ENCODE data around the gene CCL13. TPM values are rescaled to one million over a fixed set of nuclear protein-coding genes. Genes with fewer than 3 reads are reported as not detected.
A peak's percentile ranks its signal among the peaks of the same experiment; 100 is the strongest.

Gene CCL13
- polyA plus RNA-seq, 1 experiment = 0.22 TPM

DNA sequence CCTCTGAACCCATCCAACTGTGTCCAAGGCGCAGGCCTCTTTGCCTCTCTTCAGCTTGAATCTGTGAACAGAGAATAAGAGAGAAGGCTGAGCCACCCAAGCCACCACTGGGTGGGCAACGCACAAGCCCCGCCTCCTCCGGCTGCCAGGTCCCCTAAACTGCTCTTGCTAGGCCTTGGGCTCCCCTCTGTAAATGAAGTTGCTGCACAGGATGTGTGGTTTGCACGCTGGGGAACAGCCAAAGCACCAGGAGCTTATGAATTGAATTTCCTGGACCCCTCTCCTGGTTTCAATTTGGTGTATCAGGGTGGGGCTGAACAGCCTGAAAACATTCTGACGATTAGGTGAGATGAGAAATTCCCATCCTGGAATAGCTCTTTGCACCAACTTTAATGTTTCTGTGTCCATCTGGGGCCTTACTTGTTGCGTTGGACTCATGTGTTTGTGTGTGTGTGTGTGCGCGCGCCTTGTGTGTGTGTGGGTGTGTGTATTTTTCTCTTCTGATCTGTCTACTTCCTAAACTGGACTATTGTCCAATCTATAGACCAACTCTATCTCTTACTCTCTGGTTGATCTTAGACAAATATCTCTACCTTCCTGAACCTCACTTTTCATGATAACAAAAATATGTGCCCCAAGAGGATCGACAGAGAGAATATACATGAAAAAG, 4.5 kb downstream of the CCL13 start:
- H3K36me3 ChIP-seq (ENCODE audit: control insufficient read depth, insufficient read depth, low read length) = no peaks in the 10 kb centered on the region
- ChIA-PET POLR2A (no interaction called here), CTCF (interaction anchor here (0.6 to 14.0 kb wide), 61 partner anchors 8 to 592 kb away, joined by 3 to 512 read pairs (median 5); partner anchors contain the start of genes CCL11, CCL2, CCL7 and CCL8)
- no peak for TF ChIP-seq CTCF (IDR thresholded peaks at IDR 0.05; ENCODE audit: insufficient read depth, low read depth, low read length)
- DNase-seq (ENCODE audit: low read depth) = no peak
- H3K4me3 ChIP-seq (ENCODE audit: low read depth, low read length) = no peak overlapping the region
- H3K27me3 ChIP-seq (ENCODE audit: control insufficient read depth, insufficient read depth, low read length) = 0 out of 2 replicates have a peak, but pooled peaks cover 3% of the 10 kb centered on the region

- Histone ChIP-seq H3K27me3 (ENCODE audit: control insufficient read depth, insufficient read depth, low read length) (peaks cover 4% of the 10 kb centered on the region; the same call in 1 of the 2 replicates), H3K4me3 (ENCODE audit: low read depth, low read length) (no peak overlapping the region), H3K36me3 (ENCODE audit: control insufficient read depth, insufficient read depth, low read length) (no peaks in the 10 kb centered on the region)
- TF ChIP-seq CTCF (IDR thresholded peaks at IDR 0.05; ENCODE audit: insufficient read depth, low read depth, low read length) = peak; percentile 100
- DNase-seq (ENCODE audit: low read depth) = no peak
- ChIA-PET POLR2A (no interaction called here), CTCF (interaction anchor here (0.6 to 14.0 kb wide), 68 partner anchors 8 to 593 kb away, joined by 3 to 512 read pairs (median 5); partner anchors contain the start of genes CCL11, CCL2, CCL7 and CCL8)
Measured at GRCh38 chr17:34361478-34362061, 5.3 kb downstream of the CCL13 start.

DNA sequence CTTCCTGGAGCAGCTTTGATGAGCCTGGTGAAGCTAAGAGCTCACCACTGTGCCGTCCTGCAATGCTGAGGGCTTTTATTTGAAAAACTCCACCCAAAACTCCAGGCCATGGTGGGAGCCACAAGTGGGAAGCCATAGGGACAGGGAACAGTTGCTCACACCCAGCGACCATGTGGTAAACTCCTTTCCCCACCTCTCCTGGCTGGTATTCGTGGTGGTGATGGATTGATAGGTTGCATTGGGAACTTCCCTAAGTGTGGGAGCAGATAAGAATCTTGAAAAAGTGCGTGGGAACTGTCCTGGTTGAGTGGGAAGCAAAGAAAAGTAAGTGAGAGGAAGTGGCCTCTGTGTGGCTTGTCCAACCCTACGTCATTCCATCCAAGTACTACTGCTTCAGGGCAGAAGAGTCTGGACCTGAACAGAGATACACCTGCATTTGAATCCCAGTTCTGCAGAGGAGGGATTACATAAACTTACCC, 6.9 kb downstream of the CCL13 start, which contains the start of gene CCL1:
Gene CCL1, minus strand, starts transcription at position 51 of the 479 bp plus-strand sequence. CDS start 72 bp downstream, outside the sequence.
- POLR2A ChIA-PET = no interaction called here
- DNase-seq (ENCODE audit: low read depth) = no peak
- no peak for TF ChIP-seq CTCF (IDR thresholded peaks at IDR 0.05; ENCODE audit: insufficient read depth, low read depth, low read length)
- Histone ChIP-seq H3K27me3 (ENCODE audit: control insufficient read depth, insufficient read depth, low read length) (peaks cover 4% of the 10 kb centered on the region; the same call in 1 of the 2 replicates), H3K4me3 (ENCODE audit: low read depth, low read length) (no peak within 1 kb of the TSS), H3K36me3 (ENCODE audit: control insufficient read depth, insufficient read depth, low read length) (no peaks in the 10 kb centered on the region)
- CTCF ChIA-PET = interaction anchor here (0.8 to 14.0 kb wide), 12 partner anchors 10 to 191 kb away, joined by 3 to 512 read pairs (median 35); no protein-coding TSS in a partner anchor

DNA sequence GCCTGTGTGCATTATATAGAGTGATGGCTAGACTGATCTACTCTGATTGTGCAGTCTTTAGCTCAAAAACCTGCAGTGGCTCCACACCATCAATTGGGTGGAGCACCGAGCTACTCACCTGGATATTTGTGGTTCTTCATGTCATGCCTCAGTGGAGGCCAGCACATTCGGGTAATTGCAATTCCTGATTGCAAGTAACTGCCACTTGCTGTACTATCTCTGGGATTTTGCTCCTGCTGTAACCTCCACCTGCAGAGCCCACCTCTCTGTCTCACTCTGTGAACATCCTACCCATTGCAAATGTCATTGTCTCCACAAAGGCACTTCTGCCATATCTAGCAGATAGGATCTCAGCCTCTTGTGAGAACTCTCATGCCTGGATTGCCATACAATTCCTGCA, 8.5 kb downstream of the CCL13 start:
- TF ChIP-seq CTCF (IDR thresholded peaks at IDR 0.05; ENCODE audit: insufficient read depth, low read depth, low read length) = no peak
- no peak for DNase-seq (ENCODE audit: low read depth)
- H3K36me3 ChIP-seq (ENCODE audit: control insufficient read depth, insufficient read depth, low read length) = no peaks in the 10 kb centered on the region
- H3K4me3 ChIP-seq (ENCODE audit: low read depth, low read length) = no peak overlapping the region
- peaks cover 4% of the 10 kb centered on the region; the same call in 1 of the 2 replicates for H3K27me3 ChIP-seq (ENCODE audit: control insufficient read depth, insufficient read depth, low read length)
- CTCF ChIA-PET = interaction anchor here (2.5 to 14.0 kb wide), 3 partner anchors 56 to 194 kb away, joined by 5 to 512 read pairs (median 148); no protein-coding TSS in a partner anchor
- POLR2A ChIA-PET = no interaction called here

DNA sequence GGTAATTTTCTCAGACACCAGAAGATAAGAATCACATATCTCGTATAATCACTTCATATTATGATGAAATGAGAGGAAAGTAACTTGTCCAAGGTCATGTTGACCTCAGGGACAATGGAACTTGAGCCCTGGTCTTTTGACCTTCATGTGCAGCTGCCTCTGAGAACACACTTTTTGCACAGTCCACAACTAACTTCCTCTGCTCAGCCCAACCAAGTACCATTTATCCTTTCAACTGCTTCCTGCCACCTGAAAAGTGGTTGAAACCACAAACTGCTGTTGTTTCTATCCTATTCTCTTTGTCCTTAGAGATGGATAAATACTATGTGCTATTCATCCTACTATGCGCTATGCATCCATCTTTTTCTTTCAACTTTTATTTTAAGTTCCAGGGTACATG, 9.1 kb downstream of the CCL13 start:
- H3K27me3 ChIP-seq (ENCODE audit: control insufficient read depth, insufficient read depth, low read length) = peaks cover 4% of the 10 kb centered on the region; the same call in 1 of the 2 replicates
- POLR2A ChIA-PET = no interaction called here
- TF ChIP-seq CTCF (IDR thresholded peaks at IDR 0.05; ENCODE audit: insufficient read depth, low read depth, low read length) = no peak
- no peak overlapping the region for H3K4me3 ChIP-seq (ENCODE audit: low read depth, low read length)
- H3K36me3 ChIP-seq (ENCODE audit: control insufficient read depth, insufficient read depth, low read length) = no peaks in the 10 kb centered on the region
- CTCF ChIA-PET = interaction anchor here (2.5 to 14.0 kb wide), 2 partner anchors 163 to 194 kb away, joined by 5 to 512 read pairs; no protein-coding TSS in a partner anchor
- no peak for DNase-seq (ENCODE audit: low read depth)
